Cardiac fibroblast (primary cell): Measurements from ENCODE around the gene GRHL1.

ENCODE experiments used
- DNase-seq, 2 donors: peaks; one replicate each; pipeline versions ENCODE4 v3.0.0 to v3.0.0-alpha.2; 2010; ENCODE audit warnings: low read depth in 2 of 2
- H3K4me3 ChIP-seq, 2 donors: replicated peaks in 1 of 2; 1 replicate in 1 of 2; 2 replicates in 1 of 2; pipeline ENCODE4 v1.5.1; 2011; ENCODE audit warnings: low read depth in 2 of 2, low read length in 2 of 2, mild to moderate bottlenecking in 2 of 2, moderate library complexity in 1 of 2
- TF ChIP-seq, protein P1 (sequence below): IDR thresholded peaks from one replicate; pipeline ENCODE4 v1.5.1; 2011; ENCODE audit warnings: low read depth, mild to moderate bottlenecking, low read length, inconsistent platforms

Gene GRHL1

DNA sequence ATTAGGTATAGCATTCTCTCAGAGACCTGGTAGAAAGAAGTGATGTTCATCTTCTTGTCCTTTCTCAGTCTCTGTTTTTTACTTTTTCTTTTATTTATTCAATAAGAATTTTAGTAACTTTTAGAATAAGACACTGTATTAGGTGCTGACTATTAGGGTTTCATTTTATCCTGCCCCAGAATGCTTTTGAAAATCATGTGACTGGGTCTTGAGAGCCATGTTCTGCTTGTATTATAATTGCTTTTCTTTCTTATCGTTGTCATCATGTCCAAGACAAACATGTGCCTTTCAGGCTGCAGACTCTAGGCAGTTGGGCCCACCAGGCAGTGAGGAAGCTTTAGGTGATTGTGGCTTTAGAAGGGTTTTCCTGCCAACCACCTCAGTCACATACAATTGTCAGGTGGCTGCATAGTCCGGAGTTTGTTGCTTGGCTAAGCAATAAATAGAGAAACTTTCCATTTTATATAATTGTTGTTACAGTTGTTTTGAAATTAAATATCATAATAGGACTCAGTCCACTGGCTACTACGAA, 15.1 kb downstream of the GRHL1 start:
- DNase-seq: no peak
- TF ChIP-seq, protein P1, sequence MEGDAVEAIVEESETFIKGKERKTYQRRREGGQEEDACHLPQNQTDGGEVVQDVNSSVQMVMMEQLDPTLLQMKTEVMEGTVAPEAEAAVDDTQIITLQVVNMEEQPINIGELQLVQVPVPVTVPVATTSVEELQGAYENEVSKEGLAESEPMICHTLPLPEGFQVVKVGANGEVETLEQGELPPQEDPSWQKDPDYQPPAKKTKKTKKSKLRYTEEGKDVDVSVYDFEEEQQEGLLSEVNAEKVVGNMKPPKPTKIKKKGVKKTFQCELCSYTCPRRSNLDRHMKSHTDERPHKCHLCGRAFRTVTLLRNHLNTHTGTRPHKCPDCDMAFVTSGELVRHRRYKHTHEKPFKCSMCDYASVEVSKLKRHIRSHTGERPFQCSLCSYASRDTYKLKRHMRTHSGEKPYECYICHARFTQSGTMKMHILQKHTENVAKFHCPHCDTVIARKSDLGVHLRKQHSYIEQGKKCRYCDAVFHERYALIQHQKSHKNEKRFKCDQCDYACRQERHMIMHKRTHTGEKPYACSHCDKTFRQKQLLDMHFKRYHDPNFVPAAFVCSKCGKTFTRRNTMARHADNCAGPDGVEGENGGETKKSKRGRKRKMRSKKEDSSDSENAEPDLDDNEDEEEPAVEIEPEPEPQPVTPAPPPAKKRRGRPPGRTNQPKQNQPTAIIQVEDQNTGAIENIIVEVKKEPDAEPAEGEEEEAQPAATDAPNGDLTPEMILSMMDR: no peak

DNA sequence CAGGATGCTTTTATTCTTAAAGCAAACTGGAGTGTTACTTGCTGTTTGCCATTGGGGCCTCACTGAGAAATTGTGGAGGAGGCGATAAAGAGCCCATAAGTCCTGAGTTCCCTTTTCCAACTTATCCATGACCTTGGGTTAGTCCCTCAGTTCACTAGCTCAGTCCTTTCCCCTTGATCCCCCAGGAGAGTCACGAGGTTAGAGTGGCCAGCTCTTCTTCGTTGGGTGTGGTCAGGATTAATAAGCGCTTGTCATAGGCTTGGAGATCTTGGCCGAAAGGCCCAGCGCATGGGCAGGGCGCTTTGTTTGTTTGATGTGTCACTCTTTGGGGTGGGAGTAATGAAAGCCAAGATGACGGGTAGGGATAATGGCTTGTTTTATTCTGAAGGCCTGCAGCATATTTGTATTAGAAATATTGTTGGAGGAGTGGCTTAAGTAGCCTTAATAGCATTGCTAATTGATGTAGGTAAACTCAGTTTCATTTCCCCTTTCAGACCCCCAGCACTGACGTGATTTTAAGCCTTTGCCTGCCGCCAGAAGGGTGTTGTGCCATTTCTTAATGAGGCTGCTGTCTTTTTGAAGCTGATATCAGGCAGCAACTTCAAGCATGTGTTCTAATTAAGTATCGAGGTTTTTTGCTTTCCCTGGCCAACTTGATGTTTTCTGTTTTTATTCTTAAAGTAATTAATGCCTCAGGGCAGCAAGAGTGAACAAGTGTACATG, 15.7 kb downstream of the GRHL1 start:
- H3K4me3 ChIP-seq: no peak overlapping the region
- DNase-seq: peak in 1 of 2 donors; percentile 33
- TF ChIP-seq, protein P1: no peak

More for the DNA sequence above, 15.1 kb downstream of the GRHL1 start:
- no peak overlapping the region for H3K4me3 ChIP-seq

DNA sequence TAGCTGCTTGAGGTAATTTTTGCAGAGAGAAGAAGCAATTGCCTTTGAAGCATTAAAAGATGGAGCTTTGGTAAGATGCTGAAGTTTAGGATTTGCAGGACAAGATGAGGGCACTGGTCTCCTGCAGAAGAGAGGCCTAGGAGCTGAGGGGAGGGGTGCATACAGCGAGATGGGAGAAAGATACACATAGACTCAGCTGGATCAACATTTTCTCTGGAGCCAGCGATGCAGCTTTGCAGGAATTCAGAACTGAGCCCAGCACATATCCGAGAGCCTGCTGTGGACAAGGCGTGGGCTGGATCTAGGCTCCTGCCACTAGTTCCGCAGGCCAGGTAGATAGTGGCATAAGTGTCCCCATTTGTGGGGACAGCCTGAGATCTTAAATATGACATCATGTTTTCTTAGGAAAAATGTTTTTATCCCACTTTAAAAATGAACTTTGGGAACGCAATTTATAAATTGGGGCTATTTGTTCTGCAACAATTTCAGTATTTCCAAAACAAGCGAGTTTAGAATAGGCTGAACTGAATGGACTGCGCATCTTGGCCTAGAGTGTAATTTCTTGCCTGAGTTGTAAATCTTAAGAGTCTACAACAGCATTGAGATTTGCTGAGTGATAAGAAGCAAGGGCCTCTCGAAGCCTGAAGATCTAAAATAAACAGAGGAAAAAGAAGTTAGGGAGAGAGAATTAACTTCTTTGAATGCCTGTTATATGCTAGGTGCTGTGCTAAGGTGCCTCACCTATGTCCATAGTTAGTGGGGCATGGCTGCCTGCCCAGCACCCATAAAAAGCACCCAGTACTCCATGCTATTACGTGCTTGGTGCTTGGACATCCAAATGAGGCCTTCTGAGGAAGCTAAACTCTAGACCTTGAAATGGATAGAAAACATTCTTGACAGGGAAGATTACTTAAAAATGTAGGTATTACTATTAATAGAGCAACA, 17.3 kb downstream of the GRHL1 start:
- TF ChIP-seq, protein P1: no peak
- no peak overlapping the region for H3K4me3 ChIP-seq

DNA sequence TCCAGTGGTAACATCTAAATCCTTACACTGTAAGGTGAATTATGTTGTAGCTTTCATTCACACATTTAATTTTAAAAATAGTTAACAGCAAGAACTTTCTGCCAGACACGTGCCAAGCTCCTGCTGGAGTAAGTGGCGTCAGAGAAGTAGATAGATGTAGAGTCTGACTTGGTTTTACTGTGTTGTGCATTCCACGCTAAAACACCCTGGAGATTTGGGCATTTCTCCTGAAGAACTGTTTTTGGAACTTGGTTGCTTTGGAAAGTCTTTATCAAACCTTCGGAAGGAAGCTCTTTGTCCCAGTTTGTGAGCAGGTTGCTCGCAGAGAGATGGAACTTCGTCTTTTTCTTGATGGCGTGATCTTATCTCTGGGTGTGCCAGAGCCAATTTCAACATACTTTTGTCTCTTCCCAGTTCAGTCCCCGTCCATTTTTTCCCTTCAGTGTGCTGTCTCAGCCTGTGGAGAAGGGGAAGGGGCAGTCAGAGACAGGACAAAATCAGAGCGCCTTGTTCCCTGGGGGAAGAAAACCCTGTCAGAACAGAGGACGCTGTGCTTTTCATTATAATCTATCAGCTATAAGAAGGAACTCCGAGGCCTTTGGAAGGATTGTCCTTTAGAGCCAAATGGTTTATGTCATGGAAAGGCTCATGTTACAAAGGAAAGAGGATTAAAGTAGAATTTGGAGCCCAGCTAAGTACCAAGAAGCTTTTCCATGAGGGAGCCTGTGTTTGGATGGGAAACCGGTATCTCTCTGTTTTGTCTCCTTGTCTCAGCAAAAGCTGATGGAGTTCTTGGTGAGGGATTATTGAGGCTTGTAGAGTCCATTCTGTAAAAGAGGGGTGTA, 18.9 kb downstream of the GRHL1 start:
- H3K4me3 ChIP-seq: no peak overlapping the region
- TF ChIP-seq, protein P1: no peak
- DNase-seq: no peak

More for the DNA sequence above, 17.3 kb downstream of the GRHL1 start:
- DNase-seq: no peak

DNA sequence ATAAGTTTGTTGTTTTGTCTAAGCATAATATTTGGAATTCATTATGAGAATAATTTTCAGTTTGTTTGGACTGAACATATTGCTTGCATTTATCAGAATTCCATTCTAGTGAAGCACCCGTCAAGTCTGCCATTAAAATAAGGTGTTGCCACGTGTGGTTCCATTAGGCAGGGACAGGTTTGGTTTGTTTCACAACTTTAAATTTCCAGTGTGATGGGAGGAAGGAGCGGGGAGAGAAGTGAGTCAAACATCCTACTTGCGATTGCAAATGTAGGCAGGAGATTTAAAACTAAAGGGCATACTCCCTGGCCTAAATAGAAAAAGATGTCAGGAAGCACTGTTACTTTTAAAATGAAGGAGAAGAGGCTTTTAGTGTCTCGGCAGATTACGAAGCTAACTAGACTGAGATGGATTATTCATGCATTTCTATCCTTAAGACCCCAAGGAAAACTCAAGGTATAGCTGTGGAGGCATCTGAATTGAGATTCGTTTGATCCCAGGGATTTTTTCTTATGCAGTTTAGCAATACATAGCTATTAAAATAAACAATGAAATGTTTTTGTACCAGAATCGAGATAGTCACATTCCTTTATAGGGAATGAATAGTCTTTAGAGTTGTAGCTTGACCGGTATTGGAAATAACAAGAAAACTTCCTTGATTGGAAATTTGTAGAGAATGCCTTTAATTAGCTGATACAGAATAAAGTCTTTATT, 19.8 kb downstream of the GRHL1 start:
- TF ChIP-seq, protein P1: no peak
- H3K4me3 ChIP-seq: no peak overlapping the region
- no peak for DNase-seq
